IMR-90 (cell line): ENCODE measurements around the gene RC3H1. TPM values are rescaled to one million over a fixed set of nuclear protein-coding genes. Genes with fewer than 3 reads are reported as not detected.
A peak's percentile ranks its signal among the peaks of the same experiment; 100 is the strongest.

Experiments used
- ATAC-seq: fragments of 200-7000 bp; cut with Tn5 transposase; 2 replicates; pipeline ENCODE4 v1.9.1; 2020; ENCODE audit warnings: low read depth, mild to moderate bottlenecking, moderate library complexity
- BruUV-seq: library from RNA; stranded (reverse); fragments of 400-500 nt; replicated peaks from 2 replicates; lab custom pipeline; 2021; lab: Mats Ljungman, UMichigan
- CTCF ChIA-PET: fragments of 300-600 bp; formaldehyde crosslinking; extraction: SDS; loops from one replicate; lab custom pipeline; 2021; ENCODE audit warnings: antibody characterized with exemption; lab: Yijun Ruan, JAX
- POLR2A ChIA-PET: fragments of 300-600 bp; sonication (Branson Sonifier 250); formaldehyde crosslinking; loops from one replicate; lab custom pipeline; 2022; ENCODE audit warnings: antibody characterized with exemption; ENCODE audit not compliant: unreplicated experiment; lab: Charles Lee
- DNase-seq: peaks from one replicate; pipeline ENCODE4 v3.0.0; 2013
- H2AFZ ChIP-seq: replicated peaks from 2 replicates; pipeline ENCODE3; 2013; ENCODE audit warnings: low read length, mild to moderate bottlenecking; ENCODE audit not compliant: poor library complexity
- H2AK5ac ChIP-seq: 2 replicates; pipeline ENCODE4 v1.6.1; 2013; ENCODE audit warnings: low read depth, low read length, inconsistent platforms
- H2AK9ac ChIP-seq: replicated peaks from 2 replicates; pipeline ENCODE3; 2013; ENCODE audit warnings: mild to moderate bottlenecking, low read depth, low read length, moderate library complexity; ENCODE audit not compliant: poor library complexity
- H2BK120ac ChIP-seq: 2 replicates; pipeline ENCODE4 v1.6.1; 2013; ENCODE audit warnings: low read depth, low read length, inconsistent platforms
- H2BK15ac ChIP-seq: 3 replicates; pipeline ENCODE4 v1.6.1; 2013; ENCODE audit warnings: low read depth, low read length, inconsistent platforms
- H2BK20ac ChIP-seq: 2 replicates; pipeline ENCODE4 v1.6.1; 2013; ENCODE audit warnings: low read depth, mild to moderate bottlenecking, inconsistent platforms, low read length, moderate library complexity
- H2BK5ac ChIP-seq: 2 replicates; pipeline ENCODE4 v1.6.1; 2013; ENCODE audit warnings: mild to moderate bottlenecking, low read depth, low read length, inconsistent platforms; ENCODE audit not compliant: poor library complexity, severe bottlenecking
- H3K14ac ChIP-seq: replicated peaks from 2 replicates; pipeline ENCODE4 v1.6.1; 2013; ENCODE audit warnings: low read depth, low read length, inconsistent platforms
- H3K18ac ChIP-seq: 2 replicates; pipeline ENCODE4 v1.6.1; 2013; ENCODE audit warnings: low read depth, low read length, control low read depth
- H3K23ac ChIP-seq: 2 replicates; pipeline ENCODE4 v1.6.1; 2013; ENCODE audit warnings: low read depth, low read length, inconsistent platforms
- H3K27ac ChIP-seq: 2 replicates; pipeline ENCODE4 v1.5.1; 2013; ENCODE audit warnings: mild to moderate bottlenecking, control low read depth, low read length; ENCODE audit not compliant: insufficient read depth
- H3K27me3 ChIP-seq: 2 replicates; pipeline ENCODE4 v1.6.1; 2013; ENCODE audit warnings: low read length; ENCODE audit not compliant: control insufficient read depth, insufficient read depth
- H3K36me3 ChIP-seq: 2 replicates; pipeline ENCODE4 v1.6.1; 2013; ENCODE audit warnings: low read length, mixed read lengths; ENCODE audit not compliant: control insufficient read depth, insufficient read depth
- H3K4ac ChIP-seq: 2 replicates; pipeline ENCODE4 v1.6.1; 2013; ENCODE audit warnings: low read depth, low read length, inconsistent platforms
- H3K4me1 ChIP-seq: 2 replicates; pipeline ENCODE4 v1.6.1; 2013; ENCODE audit warnings: low read length, mixed read lengths; ENCODE audit not compliant: control insufficient read depth, insufficient read depth
- H3K4me2 ChIP-seq: 2 replicates; pipeline ENCODE4 v1.6.1; 2013; ENCODE audit warnings: low read depth, mild to moderate bottlenecking, control low read depth, low read length, moderate library complexity
- H3K4me3 ChIP-seq: 2 replicates; pipeline ENCODE4 v1.5.1; 2013; ENCODE audit warnings: low read depth, mild to moderate bottlenecking, control low read depth, low read length, moderate library complexity; ENCODE audit not compliant: insufficient read depth
- H3K56ac ChIP-seq: 2 replicates; pipeline ENCODE4 v1.6.1; 2013; ENCODE audit warnings: low read length, inconsistent platforms; ENCODE audit not compliant: insufficient read depth; ENCODE audit errors: extremely low read depth
- H3K79me1 ChIP-seq, 2 experiments: 2 replicates each; pipeline ENCODE4 v1.6.1; 2013; ENCODE audit warnings: low read length in 2 of 2, inconsistent platforms in 1 of 2, low read depth in 1 of 2
- H3K9ac ChIP-seq: 2 replicates; pipeline ENCODE4 v1.6.1; 2013; ENCODE audit warnings: low read depth, low read length, control low read depth
- H3K9me1 ChIP-seq: 2 replicates; pipeline ENCODE4 v1.6.1; 2013; ENCODE audit warnings: low read length, inconsistent platforms; ENCODE audit not compliant: insufficient read depth
- H3K9me3 ChIP-seq: 2 replicates; pipeline ENCODE4 v1.6.1; 2013; ENCODE audit warnings: low read length; ENCODE audit not compliant: control insufficient read depth, insufficient read depth
- H4K20me1 ChIP-seq: 2 replicates; pipeline ENCODE4 v1.6.1; 2013; ENCODE audit warnings: low read length, inconsistent platforms; ENCODE audit not compliant: insufficient read depth
- H4K5ac ChIP-seq: 2 replicates; pipeline ENCODE4 v1.6.1; 2013; ENCODE audit warnings: mild to moderate bottlenecking, low read depth, low read length, control low read depth
- H4K8ac ChIP-seq, 2 experiments: 2 replicates each; pipeline ENCODE4 v1.6.1; 2013; ENCODE audit warnings: low read depth in 2 of 2, low read length in 2 of 2, control low read depth in 1 of 2, inconsistent platforms in 1 of 2
- H4K91ac ChIP-seq: 2 replicates; pipeline ENCODE4 v1.6.1; 2013; ENCODE audit warnings: low read depth, low read length, inconsistent platforms; ENCODE audit not compliant: insufficient read depth
- BHLHE40 ChIP-seq: fragments of 150-350 bp; IDR thresholded peaks from 2 replicates; pipeline ENCODE4 v1.6.1; 2016; ENCODE audit warnings: mild to moderate bottlenecking, low read depth, low read length
- CEBPB ChIP-seq: IDR thresholded peaks from 2 replicates; pipeline ENCODE4 v1.6.1; 2012; ENCODE audit warnings: low read depth, low read length, improper control_type of control experiment
- CHD1 ChIP-seq: IDR thresholded peaks from 2 replicates; pipeline ENCODE4 v1.6.1; 2012; ENCODE audit warnings: low read depth, low read length, improper control_type of control experiment
- CTCF ChIP-seq: conservative IDR thresholded peaks from 2 replicates; pipeline ENCODE4 v1.5.1; 2012; ENCODE audit warnings: mild to moderate bottlenecking, low read depth, low read length, improper control_type of control experiment
- ELK1 ChIP-seq: fragments of 150-350 bp; IDR thresholded peaks from 2 replicates; pipeline ENCODE4 v1.6.1; 2016; ENCODE audit warnings: low read depth, mild to moderate bottlenecking, low read length, moderate library complexity, borderline replicate concordance
- FOS ChIP-seq: fragments of 150-350 bp; IDR thresholded peaks from 2 replicates; pipeline ENCODE4 v1.6.1; 2016; ENCODE audit warnings: low read depth, low read length
- MAFK ChIP-seq: IDR thresholded peaks from 2 replicates; pipeline ENCODE4 v1.6.1; 2012; ENCODE audit warnings: low read depth, low read length, improper control_type of control experiment
- MAZ ChIP-seq: IDR thresholded peaks from 2 replicates; pipeline ENCODE4 v1.6.1; 2012; ENCODE audit warnings: low read depth, mild to moderate bottlenecking, low read length, improper control_type of control experiment, moderate library complexity, borderline replicate concordance
- MXI1 ChIP-seq: IDR thresholded peaks from 2 replicates; pipeline ENCODE4 v1.6.1; 2012; ENCODE audit warnings: low read depth, mild to moderate bottlenecking, low read length, moderate library complexity, borderline replicate concordance
- NFE2L2 ChIP-seq: fragments of 150-350 bp; IDR thresholded peaks from 2 replicates; pipeline ENCODE4 v1.6.1; 2016; ENCODE audit warnings: low read depth, mild to moderate bottlenecking, low read length
- POLR2A ChIP-seq: IDR thresholded peaks from 2 replicates; pipeline ENCODE4 v1.6.1; 2012; ENCODE audit warnings: mild to moderate bottlenecking, low read depth, low read length
- RAD21 ChIP-seq: IDR thresholded peaks from 2 replicates; pipeline ENCODE4 v1.6.1; 2012; ENCODE audit warnings: low read length, improper control_type of control experiment
- RCOR1 ChIP-seq: IDR thresholded peaks from 2 replicates; pipeline ENCODE4 v1.6.1; 2012; ENCODE audit warnings: mild to moderate bottlenecking, low read length, improper control_type of control experiment; ENCODE audit not compliant: insufficient replicate concordance
- RFX5 ChIP-seq: IDR thresholded peaks from 2 replicates; pipeline ENCODE4 v1.8.0; 2012; ENCODE audit warnings: low read depth, mild to moderate bottlenecking, low read length, moderate library complexity
- SMC3 ChIP-seq: fragments of 150-350 bp; IDR thresholded peaks from 2 replicates; pipeline ENCODE4 v1.6.1; 2016; ENCODE audit warnings: low read depth, mild to moderate bottlenecking, antibody characterized with exemption, low read length, moderate library complexity
- WGBS, 2 experiments: methylation state at CpG; one replicate each; pipeline versions ENCODE4 v1.1.5 to v1.1.7; 2013; ENCODE audit warnings: missing lambda C conversion rate in 2 of 2; ENCODE audit not compliant: insufficient read length in 1 of 2; ENCODE audit errors: extremely low coverage in 2 of 2; 5-methylcytosine and 5-hydroxymethylcytosine counted together
- dilution Hi-C: fragments of 300-500 bp; cut with HindIII; formaldehyde crosslinking; loops from one replicate; pipeline ENCODE4 v1.14.3; 2018; ENCODE audit warnings: low sequenced_read_pairs; ENCODE audit not compliant: unreplicated experiment
- in situ Hi-C: fragments of 300-500 bp; cut with MboI; formaldehyde crosslinking; loops from 3 replicates; pipeline ENCODE4 v1.14.3; 2019; ENCODE audit warnings: low sequenced_read_pairs, inconsistent platforms, mixed read lengths
- intact Hi-C: fragments of 100-400 bp; cut with micrococcal nuclease; formaldehyde crosslinking; loops from 2 replicates; pipeline ENCODE4 v1.10.0; 2022
- polyA plus RNA-seq, 3 experiments: library from polyadenylated mRNA; depleted of rRNA; stranded (reverse); fragments of >200 nt; gene quantifications; 2 replicates each; pipeline ENCODE4 v1.2.3, GENCODE V29; 2012; ENCODE audit warnings: low replicate concordance in 1 of 3
- total RNA-seq: library from RNA; depleted of rRNA; stranded (reverse); fragments of >200 nt; gene quantifications from 2 replicates; pipeline ENCODE4 v1.2.3, GENCODE V29; 2012
- TF ChIP-seq, protein P1 (sequence below): fragments of 150-350 bp; IDR thresholded peaks from 2 replicates; pipeline ENCODE4 v1.6.1; 2017; ENCODE audit warnings: mild to moderate bottlenecking, antibody characterized with exemption, low read length, low read depth

The RC3H1 gene
- total and polyA plus RNA-seq, 2 of the 4 experiments (the other 2 are of a cell fraction), result 5.1 to 39.3 TPM

DNA sequence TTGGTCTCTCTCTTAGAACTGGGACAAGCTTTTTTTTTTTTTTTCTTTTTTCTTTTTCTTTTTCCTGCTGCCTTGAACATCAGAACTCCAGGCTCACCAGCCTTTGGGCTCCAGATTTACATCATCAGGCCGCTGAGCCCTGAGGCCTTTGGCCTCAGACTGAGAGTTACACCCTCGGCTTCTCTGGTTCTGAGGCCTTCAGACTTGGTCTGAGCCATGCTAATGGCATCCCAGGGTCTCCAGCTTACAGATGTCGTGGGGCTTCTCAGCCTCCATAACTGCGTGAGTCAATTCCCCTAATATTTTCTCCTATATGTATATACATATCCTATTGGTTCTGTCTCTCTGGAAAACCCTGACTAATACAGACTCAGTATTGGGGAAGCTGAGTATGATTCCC is 36.5 kb upstream of the RC3H1 start:
- Histone ChIP-seq H2AFZ (peak overlapping the region; percentile 62), H2BK120ac (no peak overlapping the region), H2AK9ac (no peak overlapping the region), H2BK15ac (no peak overlapping the region), H3K27me3 (no peaks in the 10 kb centered on the region), H4K8ac (no peak overlapping the region), H3K4ac (no peak overlapping the region), H3K4me3 (no peak overlapping the region), H3K9me1 (no peaks in the 10 kb centered on the region), H3K9ac (no peak overlapping the region), H3K4me1 (no peaks in the 10 kb centered on the region), H3K18ac (no peak overlapping the region), H4K5ac (peak overlapping the region; percentile 7; the same call in 1 of the 2 replicates), H3K14ac (0 out of 2 replicates have a peak overlapping the region, but pooled peaks have one; percentile 15), H3K23ac (no peak overlapping the region), H3K4me2 (no peak overlapping the region), H3K27ac (no peak overlapping the region), H2AK5ac (no peak overlapping the region), H3K9me3 (no peaks in the 10 kb centered on the region), H3K36me3 (no peaks in the 10 kb centered on the region), H4K20me1 (no peaks in the 10 kb centered on the region), H4K91ac (no peak overlapping the region), H2BK20ac (no peak overlapping the region), H2BK5ac (no peak overlapping the region), H3K56ac (no peak overlapping the region), H3K79me1 (no peaks in the 10 kb centered on the region)
- in situ Hi-C loops (no loop called here), intact Hi-C loops (no loop called here), dilution Hi-C loops (no loop called here)
- CTCF ChIA-PET, result no interaction called here
- ATAC-seq (peak; percentile 35; the same call in 1 of the 2 replicates), DNase-seq (peak; percentile 79)
- BruUV-seq, result no TSS peak
- POLR2A ChIA-PET, result no interaction called here
- 80% methylated on average over 1 of the region's 4 CpGs; no CpG with 5 or more reads in 1 of the 2 experiments for whole genome bisulfite sequencing, 2 experiments
- no peak for TF ChIP-seq SMC3
- TF ChIP-seq, protein P1, sequence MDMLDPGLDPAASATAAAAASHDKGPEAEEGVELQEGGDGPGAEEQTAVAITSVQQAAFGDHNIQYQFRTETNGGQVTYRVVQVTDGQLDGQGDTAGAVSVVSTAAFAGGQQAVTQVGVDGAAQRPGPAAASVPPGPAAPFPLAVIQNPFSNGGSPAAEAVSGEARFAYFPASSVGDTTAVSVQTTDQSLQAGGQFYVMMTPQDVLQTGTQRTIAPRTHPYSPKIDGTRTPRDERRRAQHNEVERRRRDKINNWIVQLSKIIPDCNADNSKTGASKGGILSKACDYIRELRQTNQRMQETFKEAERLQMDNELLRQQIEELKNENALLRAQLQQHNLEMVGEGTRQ, result no peak
- TF ChIP-seq ELK1, result no peak
- TF ChIP-seq POLR2A, result no peak
- no peak for TF ChIP-seq RFX5
- TF ChIP-seq MXI1, result no peak
- no peak for TF ChIP-seq BHLHE40
- no peak for TF ChIP-seq RCOR1
- TF ChIP-seq CEBPB, result no peak
- TF ChIP-seq NFE2L2, result no peak
- TF ChIP-seq MAFK, result no peak
- TF ChIP-seq FOS, result no peak
- TF ChIP-seq CHD1, result no peak
- TF ChIP-seq CTCF, result no peak
- no peak for TF ChIP-seq MAZ
- TF ChIP-seq RAD21, result no peak
